Spleen (tissue), 7 donors: ENCODE data around the gene TEX2.

Source experiments
- CTCF ChIP-seq, 11 experiments: fragments of 200-600 bp in 7 of 11; fragments of 450-650 bp in 4 of 11; sonication (generic) in 4 of 11; IDR thresholded peaks in 8 of 11; conservative IDR thresholded peaks in 3 of 11; 1 replicate in 7 of 11; 2 replicates in 4 of 11; pipeline versions ENCODE4 v1.4.0 to v1.8.0; 2016 to 2021; ENCODE audit warnings: antibody characterized with exemption in 11 of 11, inconsistent platforms in 4 of 11, mild to moderate bottlenecking in 1 of 11
- POLR2A ChIP-seq, 3 donors: fragments of 450-650 bp; IDR thresholded peaks; one replicate each; pipeline ENCODE4 v1.5.1; 2017; ENCODE audit warnings: antibody characterized with exemption in 3 of 3, mild to moderate bottlenecking in 1 of 3
- donor health status: DM: no; HTN: no; CAD: no; lungs with moderate emphysema.
- donor health status: DM: no; HTN: no; CAD: no.
- donor health status: DM: no; HTN: no; CAD: no.

- TF ChIP-seq POLR2A (IDR thresholded peaks at IDR 0.05) = no peak
- TF ChIP-seq CTCF (IDR thresholded peaks at IDR 0.05 in 8 of 11, conservative IDR thresholded peaks at IDR 0.05 in 3 of 11) = no peak
Observed at GRCh38 chr17:64123114-64123513, 139.9 kb downstream of the TEX2 start.
